ENCODE measurements around the gene SNRPD2.

DNA sequence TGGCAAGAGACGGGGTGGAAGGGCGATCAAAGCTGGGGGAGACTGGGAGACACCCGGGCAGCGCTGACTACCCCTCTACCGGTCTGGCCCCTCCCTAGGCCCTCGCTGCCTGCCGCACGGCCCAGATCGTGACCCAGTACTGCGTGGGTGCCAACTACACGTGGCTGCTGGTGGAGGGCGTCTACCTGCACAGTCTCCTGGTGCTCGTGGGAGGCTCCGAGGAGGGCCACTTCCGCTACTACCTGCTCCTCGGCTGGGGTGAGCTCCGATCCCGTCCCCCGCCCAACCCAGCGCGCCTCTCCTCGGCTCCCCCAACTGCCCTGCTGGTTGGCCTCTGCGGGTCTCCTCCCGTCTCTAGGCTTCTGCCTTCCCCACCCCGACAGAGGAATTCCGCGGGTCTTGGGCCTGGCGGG is 14.9 kb downstream of the SNRPD2 start:
- TF ChIP-seq, protein P1, sequence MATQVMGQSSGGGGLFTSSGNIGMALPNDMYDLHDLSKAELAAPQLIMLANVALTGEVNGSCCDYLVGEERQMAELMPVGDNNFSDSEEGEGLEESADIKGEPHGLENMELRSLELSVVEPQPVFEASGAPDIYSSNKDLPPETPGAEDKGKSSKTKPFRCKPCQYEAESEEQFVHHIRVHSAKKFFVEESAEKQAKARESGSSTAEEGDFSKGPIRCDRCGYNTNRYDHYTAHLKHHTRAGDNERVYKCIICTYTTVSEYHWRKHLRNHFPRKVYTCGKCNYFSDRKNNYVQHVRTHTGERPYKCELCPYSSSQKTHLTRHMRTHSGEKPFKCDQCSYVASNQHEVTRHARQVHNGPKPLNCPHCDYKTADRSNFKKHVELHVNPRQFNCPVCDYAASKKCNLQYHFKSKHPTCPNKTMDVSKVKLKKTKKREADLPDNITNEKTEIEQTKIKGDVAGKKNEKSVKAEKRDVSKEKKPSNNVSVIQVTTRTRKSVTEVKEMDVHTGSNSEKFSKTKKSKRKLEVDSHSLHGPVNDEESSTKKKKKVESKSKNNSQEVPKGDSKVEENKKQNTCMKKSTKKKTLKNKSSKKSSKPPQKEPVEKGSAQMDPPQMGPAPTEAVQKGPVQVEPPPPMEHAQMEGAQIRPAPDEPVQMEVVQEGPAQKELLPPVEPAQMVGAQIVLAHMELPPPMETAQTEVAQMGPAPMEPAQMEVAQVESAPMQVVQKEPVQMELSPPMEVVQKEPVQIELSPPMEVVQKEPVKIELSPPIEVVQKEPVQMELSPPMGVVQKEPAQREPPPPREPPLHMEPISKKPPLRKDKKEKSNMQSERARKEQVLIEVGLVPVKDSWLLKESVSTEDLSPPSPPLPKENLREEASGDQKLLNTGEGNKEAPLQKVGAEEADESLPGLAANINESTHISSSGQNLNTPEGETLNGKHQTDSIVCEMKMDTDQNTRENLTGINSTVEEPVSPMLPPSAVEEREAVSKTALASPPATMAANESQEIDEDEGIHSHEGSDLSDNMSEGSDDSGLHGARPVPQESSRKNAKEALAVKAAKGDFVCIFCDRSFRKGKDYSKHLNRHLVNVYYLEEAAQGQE (IDR thresholded peaks at IDR 0.05; ENCODE audit: insufficient read depth in 1 of 2, low read depth in 2 of 2, low read length in 2 of 2): no peak
- TF ChIP-seq TAF1 (IDR thresholded peaks at IDR 0.05; ENCODE audit: borderline replicate concordance, insufficient read depth, low read length): no peak
- no peak for TF ChIP-seq SIN3A (IDR thresholded peaks at IDR 0.05; ENCODE audit: borderline replicate concordance, insufficient read depth, low read length)
- TF ChIP-seq POLR2AphosphoS5 (IDR thresholded peaks at IDR 0.05; ENCODE audit: low read depth, low read length): no peak
